HG03045 (cell line): ENCODE results near the gene RPS25.
"Not testable (repeated sequence)": the region's sequence is repeated elsewhere in the genome, so short reads cannot be mapped to it uniquely, and the experiment has no call there.

Source experiments
- ATAC-seq: cut with Tn5 transposase; IDR thresholded peaks from one replicate; pipeline ENCODE4 v1.9.1; 2021; ENCODE audit warnings: mild to moderate bottlenecking, moderate library complexity; ENCODE audit not compliant: unreplicated experiment

The RPS25 gene

GRCh38 chr11:118975771-118976709 is 42.1 kb downstream of the RPS25 start:
- no peak for ATAC-seq

GRCh38 chr11:118973985-118974384 is 44.2 kb downstream of the RPS25 start:
- ATAC-seq, result no peak

- no peak for ATAC-seq
Measured at GRCh38 chr11:118971646-118972045, 46.5 kb downstream of the RPS25 start, which contains the start of gene FOXR1. TSS of gene FOXR1 (plus strand) at chr11:118971761. CDS start at chr11:118971932, 171 bp downstream.

- ATAC-seq, result not testable (repeated sequence)
Measured at GRCh38 chr11:118969508-118969907, 48.6 kb downstream of the RPS25 start.
